HepG2 (cell line): ENCODE results near the gene VEZF1. TPM values are rescaled to one million over a fixed set of nuclear protein-coding genes. Genes with fewer than 3 reads are reported as not detected.

Experiments
- ATAC-seq: fragments of 200-7000 bp; cut with Tn5 transposase; 3 replicates; pipeline ENCODE4 v1.9.1; 2020; ENCODE audit warnings: mild to moderate bottlenecking, moderate library complexity
- BruUV-seq: library from RNA; stranded (reverse); fragments of 400-500 nt; replicated peaks from 2 replicates; lab custom pipeline; 2021; lab: Mats Ljungman, UMichigan
- CTCF ChIA-PET: fragments of 300-600 bp; formaldehyde crosslinking; extraction: SDS; loops from one replicate; lab custom pipeline; 2021; ENCODE audit warnings: low total read pairs, inconsistent platforms, low intra/inter-chr PET ratio; lab: Yijun Ruan, JAX
- POLR2A ChIA-PET: fragments of 350-600 bp; sonication (Branson Sonifier 250); formaldehyde crosslinking; loops from one replicate; lab custom pipeline; 2020; ENCODE audit warnings: antibody characterized with exemption, inconsistent platforms; lab: Yijun Ruan, JAX
- DNase-seq: peaks from one replicate; pipeline ENCODE4 v3.0.0-alpha.2; 2015; ENCODE audit warnings: low spot score
- FAIRE-seq: peaks from 3 replicates; lab custom pipeline; 2011; peaks lifted over from hg19 to GRCh38; lab: Jason Lieb, UNC
- H2AFZ ChIP-seq: one replicate; pipeline ENCODE4 v1.6.1; 2011; ENCODE audit warnings: low read length, inconsistent platforms
- H3K27ac ChIP-seq: fragments of 300-600 bp; 3 replicates; pipeline ENCODE4 v1.8.0; 2011; ENCODE audit warnings: mixed run types, mild to moderate bottlenecking, mixed read lengths, low read length, inconsistent platforms; ENCODE audit not compliant: insufficient read depth; ENCODE audit errors: extremely low read length
- H3K27me3 ChIP-seq, 2 experiments: fragments of 200-600 bp in 1 of 2; 2 replicates in 1 of 2; 3 replicates in 1 of 2; pipeline versions ENCODE4 v1.6.0 to v1.8.0; 2011; ENCODE audit warnings: low read length in 2 of 2, mild to moderate bottlenecking in 2 of 2, moderate library complexity in 2 of 2, inconsistent platforms in 1 of 2; ENCODE audit not compliant: insufficient read depth in 2 of 2, control insufficient read depth in 1 of 2
- H3K36me3 ChIP-seq, 2 experiments: fragments of 200-600 bp in 1 of 2; replicated peaks in 1 of 2; 2 replicates in 1 of 2; 3 replicates in 1 of 2; pipeline versions ENCODE4 v1.5.1 to v1.8.0; 2011; ENCODE audit warnings: low read length in 2 of 2, inconsistent platforms in 1 of 2; ENCODE audit not compliant: insufficient read depth in 2 of 2, control insufficient read depth in 1 of 2
- H3K4me1 ChIP-seq: 2 replicates; pipeline ENCODE4 v1.5.1; 2012; ENCODE audit warnings: low read length, inconsistent platforms; ENCODE audit not compliant: insufficient read depth
- H3K4me2 ChIP-seq: 2 replicates; pipeline ENCODE4 v1.6.0; 2011; ENCODE audit warnings: low read depth, low read length, inconsistent platforms
- H3K4me3 ChIP-seq, 3 experiments: fragments of 200-600 bp in 1 of 3; sonication (generic), shearing (Covaris generic) in 1 of 3; replicated peaks in 1 of 3; 2 replicates each; pipeline ENCODE4 v1.5.1; 2011 to 2016; ENCODE audit warnings: low read length in 3 of 3, inconsistent platforms in 2 of 3, low read depth in 2 of 3, mild to moderate bottlenecking in 2 of 3, control low read depth in 1 of 3, mixed read lengths in 1 of 3; ENCODE audit not compliant: insufficient read depth in 1 of 3
- H3K79me2 ChIP-seq: one replicate; pipeline ENCODE4 v1.6.1; 2011; ENCODE audit warnings: low read length, inconsistent platforms; ENCODE audit not compliant: insufficient read depth
- H3K9ac ChIP-seq: 2 replicates; pipeline ENCODE4 v1.6.0; 2011; ENCODE audit warnings: mild to moderate bottlenecking, low read depth, low read length, inconsistent platforms; ENCODE audit not compliant: insufficient read depth
- H3K9me3 ChIP-seq: 2 replicates; pipeline ENCODE4 v1.5.1; 2012; ENCODE audit warnings: mild to moderate bottlenecking, low read length
- H4K20me1 ChIP-seq: 2 replicates; pipeline ENCODE4 v1.6.0; 2011; ENCODE audit warnings: inconsistent platforms, mild to moderate bottlenecking, low read length, moderate library complexity; ENCODE audit not compliant: insufficient read depth
- CCDC6 ChIP-seq: sonication (generic); formaldehyde crosslinking; IDR thresholded peaks from 2 replicates; pipeline ENCODE4 v1.8.1; 2022; ENCODE audit warnings: mild to moderate bottlenecking, missing genetic modification reagents, moderate library complexity
- FOSL1 ChIP-seq: sonication (generic); formaldehyde crosslinking; IDR thresholded peaks from 2 replicates; pipeline ENCODE4 v1.9.0; 2021; ENCODE audit warnings: missing genetic modification reagents, borderline replicate concordance
- MYC ChIP-seq: sonication (generic); formaldehyde crosslinking; IDR thresholded peaks from 2 replicates; pipeline ENCODE4 v1.9.0; 2021; ENCODE audit warnings: missing genetic modification reagents, borderline replicate concordance
- TBP ChIP-seq: sonication (generic); formaldehyde crosslinking; IDR thresholded peaks from 2 replicates; pipeline ENCODE4 v1.5.0; 2020; ENCODE audit warnings: missing genetic modification reagents
- ZBTB42 ChIP-seq: sonication (generic); formaldehyde crosslinking; IDR thresholded peaks from 2 replicates; pipeline ENCODE4 v1.5.0; 2020; ENCODE audit warnings: mild to moderate bottlenecking, missing genetic modification reagents
- ZNF263 ChIP-seq: sonication (generic); formaldehyde crosslinking; IDR thresholded peaks from 2 replicates; pipeline ENCODE4 v1.4.0; 2020; ENCODE audit warnings: missing genetic modification reagents
- ZNF512 ChIP-seq: sonication (generic); formaldehyde crosslinking; IDR thresholded peaks from 2 replicates; pipeline ENCODE4 v1.4.0; 2020; ENCODE audit warnings: mild to moderate bottlenecking, missing genetic modification reagents
- ZNF670 ChIP-seq: sonication (generic); formaldehyde crosslinking; IDR thresholded peaks from 2 replicates; pipeline ENCODE4 v1.8.0; 2022; ENCODE audit warnings: mild to moderate bottlenecking, missing genetic modification reagents, borderline replicate concordance
- ZNF687 ChIP-seq: sonication (generic); formaldehyde crosslinking; IDR thresholded peaks from 2 replicates; pipeline ENCODE4 v1.5.1; 2020; ENCODE audit warnings: mild to moderate bottlenecking, missing genetic modification reagents, moderate library complexity
- ZNF788 ChIP-seq: sonication (generic); formaldehyde crosslinking; IDR thresholded peaks from 2 replicates; pipeline ENCODE4 v1.5.0; 2020; ENCODE audit warnings: mild to moderate bottlenecking, missing genetic modification reagents, borderline replicate concordance
- ZNF800 ChIP-seq: sonication (generic); formaldehyde crosslinking; IDR thresholded peaks from 2 replicates; pipeline ENCODE4 v1.4.0; 2020; ENCODE audit warnings: missing genetic modification reagents
- ZSCAN31 ChIP-seq: sonication (generic); formaldehyde crosslinking; IDR thresholded peaks from 2 replicates; pipeline ENCODE4 v1.5.0; 2020; ENCODE audit warnings: low read depth, mild to moderate bottlenecking, missing genetic modification reagents
- WGBS: methylation state at CpG from one replicate; pipeline ENCODE4 v1.1.6; 2017; ENCODE audit warnings: low lambda C conversion rate; 5-methylcytosine and 5-hydroxymethylcytosine counted together
- in situ Hi-C: cut with HindIII; loops from 2 replicates; pipeline ENCODE4 v1.10.0; 2017; ENCODE audit warnings: low pct_unique_long_range_greater_than_20kb; ENCODE audit not compliant: extremely low pct_ligation_motif_present
- intact Hi-C: fragments of 100-400 bp; cut with micrococcal nuclease; formaldehyde crosslinking; loops from one replicate; pipeline ENCODE4 v1.10.0; 2022; ENCODE audit not compliant: unreplicated experiment
- polyA plus RNA-seq, 8 experiments: library from polyadenylated mRNA; depleted of rRNA in 3 of 8; stranded (reverse) in 7 of 8; unstranded in 1 of 8; fragments of >200 nt; fragmentation: Illumina TruSeq in 4 of 8; extraction: Trizol in 4 of 8; gene quantifications; 2 replicates each; pipeline versions ENCODE4 v1.2.1 to v1.2.3, GENCODE V29; 2011 to 2016; ENCODE audit warnings: low read depth in 4 of 8, missing spikeins in 1 of 8, mixed read lengths in 1 of 8; ENCODE audit not compliant: insufficient read depth in 1 of 8
- total RNA-seq, 5 experiments: library from RNA; depleted of rRNA; stranded (reverse); fragments of >200 nt; fragmentation: Illumina TruSeq; extraction: Trizol; gene quantifications; 2 replicates each; pipeline ENCODE4 v1.2.3, GENCODE V29; 2016; ENCODE audit warnings: low read depth in 1 of 5

The VEZF1 gene
- total and polyA plus RNA-seq, 2 of the 13 experiments (the other 11 are each of a cell fraction or from before 2014, with no cell fraction given): 45.9 to 49.7 TPM

GRCh38 chr17:57953705-57954396 lies 34.2 kb downstream of the VEZF1 start:
- no peak for FAIRE-seq
- TF ChIP-seq ZNF512 (no peak), ZNF670 (CRISPR knock-in tag) (peak; percentile 52; the same call in 1 of the 2 replicates), ZSCAN31 (CRISPR knock-in tag) (peak; percentile 47; the same call in 1 of the 2 replicates), ZNF800 (0 out of 2 replicates have a peak, but pooled peaks have one; percentile 32), ZNF263 (CRISPR knock-in tag) (peak; percentile 94), CCDC6 (CRISPR knock-in tag) (0 out of 2 replicates have a peak, but pooled peaks have one; percentile 31), FOSL1 (CRISPR knock-in tag) (0 out of 2 replicates have a peak, but pooled peaks have one; percentile 11), MYC (peak; percentile 30; the same call in 1 of the 2 replicates), ZNF687 (CRISPR knock-in tag) (peak; percentile 38), ZNF788 (CRISPR knock-in tag) (peak; percentile 8; the same call in 1 of the 2 replicates), TBP (CRISPR knock-in tag) (0 out of 2 replicates have a peak, but pooled peaks have one; percentile 19), ZBTB42 (CRISPR knock-in tag) (0 out of 2 replicates have a peak, but pooled peaks have one; percentile 55)

More at GRCh38 chr17:57953705-57954396, 34.2 kb downstream of the VEZF1 start:
- H4K20me1 ChIP-seq: no peaks in the 10 kb centered on the region
- H3K4me1 ChIP-seq: peaks cover 70% of the 10 kb centered on the region
- ChIA-PET CTCF (interaction anchor here (1.3 kb wide), 1 partner anchor 96 kb away, joined by 3 read pairs; no protein-coding TSS in a partner anchor), POLR2A (interaction anchor here (0.8 to 6.6 kb wide), 15 partner anchors 7 to 678 kb away, joined by 3 to 35 read pairs (median 5); partner anchors contain the start of genes MRPS23 and SRSF1)
- in situ Hi-C loops (loop anchor here (5.0 kb wide), 1 partner anchor 47 kb away; no protein-coding TSS in a partner anchor), intact Hi-C loops (loop anchor here (1.0 to 2.0 kb wide), 3 partner anchors 13 to 61 kb away; no protein-coding TSS in a partner anchor)
- ATAC-seq (no peak; the same call in 2 of the 3 replicates), DNase-seq (no peak)
- no TSS peak for BruUV-seq
- peak overlapping the region; percentile 94 for H3K4me2 ChIP-seq
- H3K9me3 ChIP-seq: no peaks in the 10 kb centered on the region
- no peak overlapping the region for H2AFZ ChIP-seq
- no peaks in the 10 kb centered on the region for H3K36me3 ChIP-seq
- peak overlapping the region; percentile 71 to 92 (median 73) for H3K4me3 ChIP-seq
- peak overlapping the region; percentile 84 for H3K9ac ChIP-seq
- WGBS: 39% methylated on average over 12 of the region's 13 CpGs
- no peaks in the 10 kb centered on the region for H3K79me2 ChIP-seq
- H3K27me3 ChIP-seq: peaks cover 13 to 26% of the 10 kb centered on the region in 2 experiments
- H3K27ac ChIP-seq: peak overlapping the region; percentile 15
